Heart right ventricle (tissue), 16 donors: ENCODE data around the gene MPRIP. TPM values are rescaled to one million over a fixed set of nuclear protein-coding genes. Genes with fewer than 3 reads are reported as not detected.

Experiments used
- ATAC-seq, 8 donors: fragments of 200-7000 bp; cut with Tn5 transposase; one replicate each; pipeline ENCODE4 v1.9.1; 2020; ENCODE audit warnings: mild to moderate bottlenecking in 8 of 8, moderate library complexity in 8 of 8, moderate number of reproducible peaks in 1 of 8
- DNase-seq, 2 donors: peaks; one replicate each; pipeline ENCODE4 v3.0.0-alpha.2; 2020
- H3K27ac ChIP-seq, 10 donors: fragments of 200-600 bp; sonication (generic) in 2 of 10; one replicate each; pipeline versions ENCODE4 v1.5.0 to v1.8.0; 2020 to 2022; ENCODE audit warnings: mild to moderate bottlenecking in 3 of 10
- H3K27me3 ChIP-seq, 7 donors: fragments of 200-600 bp; one replicate each; pipeline ENCODE4 v1.8.0; 2021 to 2022; ENCODE audit warnings: mild to moderate bottlenecking in 2 of 7
- H3K36me3 ChIP-seq, 9 donors: fragments of 200-600 bp; sonication (generic) in 1 of 9; one replicate each; pipeline versions ENCODE4 v1.5.0 to v1.8.0; 2020 to 2022; ENCODE audit warnings: mild to moderate bottlenecking in 2 of 9
- H3K4me1 ChIP-seq, 9 donors: fragments of 200-600 bp; sonication (generic) in 1 of 9; one replicate each; pipeline versions ENCODE4 v1.5.0 to v1.8.0; 2020 to 2022; ENCODE audit warnings: mild to moderate bottlenecking in 4 of 9
- H3K4me3 ChIP-seq, 10 donors: fragments of 200-600 bp; sonication (generic) in 2 of 10; one replicate each; pipeline versions ENCODE4 v1.5.0 to v1.8.0; 2020 to 2022; ENCODE audit warnings: mild to moderate bottlenecking in 7 of 10, moderate library complexity in 2 of 10
- H3K9me3 ChIP-seq, 11 donors: fragments of 200-600 bp in 10 of 11; sonication (generic) in 2 of 11; one replicate each; pipeline versions ENCODE4 v1.5.0 to v1.8.0; 2013 to 2022; ENCODE audit warnings: mild to moderate bottlenecking in 2 of 11, control low read depth in 1 of 11, moderate library complexity in 1 of 11
- CTCF ChIP-seq, 9 donors: fragments of 200-600 bp; sonication (generic) in 2 of 9; IDR thresholded peaks; one replicate each; pipeline versions ENCODE4 v1.5.0 to v1.8.0; 2021 to 2022; ENCODE audit warnings: antibody characterized with exemption in 9 of 9, mild to moderate bottlenecking in 5 of 9, moderate library complexity in 1 of 9
- WGBS, 2 donors: extraction: QIAGEN DNeasy Blood & Tissue Kit; methylation state at CpG; one replicate each; pipeline ENCODE4 v1.1.7; 2013; ENCODE audit warnings: inconsistent platforms in 1 of 2; 5-methylcytosine and 5-hydroxymethylcytosine counted together
- intact Hi-C, 10 donors: fragments of 100-400 bp; cut with DNase I; formaldehyde crosslinking; loops; one replicate each; pipeline versions ENCODE4 v1.11.1 to v1.14.2; 2022
- polyA plus RNA-seq, 2 donors: library from polyadenylated mRNA; stranded (reverse); fragments of 200-250 nt; gene quantifications; one replicate each; pipeline ENCODE4 v1.2.3, GENCODE V29; 2013
- total RNA-seq, 10 donors: library from RNA; stranded (reverse); fragmentation: NEBNext Ultra II Directional in 3 of 10; extraction: Animal tissue kit (Norgen Biotek cat#: 25700) in 3 of 10; gene quantifications; one replicate each; pipeline versions ENCODE4 v1.2.1 to v1.2.4, GENCODE V29; 2021 to 2023
- donor health status: Arrhythmogenic right ventricular cardiomyopathy.
- donor health status: ischemic (EF 13 %, LVEDD 7.1; RV severe dilation, severe dysfunction).
- donor health status: healthy with polysubstance abuse.
- donor health status: DM: no; HTN: yes; CAD: no.
- donor health status: DM: no; HTN: no; CAD: no.
- donor health status: ischemic (EF 25% LVEDD 6.9; RV normal size, moderate dysfunction).
- donor health status: ischemic (EF 25% LVEDD 5.7; RV mildly dilated, moderate dysfunction).
- donor health status: healthy.
- donor health status: DM: yes; HTN: yes; CAD: no.
- donor health status: Ischemic cardiomyopathy.
- donor health status: ischemic (EF 35%, LVEDD 5.7; RV mildly dilated, moderate dysfunction).
- donor health status: nonischemic (EF 11% LVEDD 7.7; RV severe dilation, severe dysfunction).
- donor health status: DM: yes; HTN: yes; CAD: no.
- donor health status: PGD.
- donor health status: ischemic (EF 29% LVEDD 5.4; RV normal size, mild dysfunction).
- donor health status: nonischemic (EF 23%, LVEDD 6.1; RV moderate dilation, normal function).

MPRIP gene
- total and polyA plus RNA-seq, 12 donors: 225 to 409 (median 321) TPM

GRCh38 chr17:17084941-17085340 is 42.7 kb downstream of the MPRIP start:
- intact Hi-C loops: no loop called here
- H3K4me1 ChIP-seq: peaks cover 27 to 89% (median 52%) of the 10 kb centered on the region in 9 donors
- no peaks in the 10 kb centered on the region for H3K27me3 ChIP-seq
- H3K27ac ChIP-seq: peak overlapping the region in 1 of 10 donors; percentile 21
- no peak for ATAC-seq
- DNase-seq: no peak
- H3K4me3 ChIP-seq: no peak overlapping the region
- peaks cover 0 to 60% (median 3%) of the 10 kb centered on the region in 9 donors for H3K36me3 ChIP-seq
- no peaks in the 10 kb centered on the region for H3K9me3 ChIP-seq
- no peak for TF ChIP-seq CTCF (IDR thresholded peaks at IDR 0.05)
- WGBS, 2 donors: 69 to 76% methylated on average over 6 of the region's 6 CpGs

- Histone ChIP-seq H3K4me3 (no peak overlapping the region), H3K27ac (peak overlapping the region in 2 of 10 donors; percentile 5 to 77), H3K27me3 (no peaks in the 10 kb centered on the region), H3K4me1 (peaks cover 18 to 89% (median 57%) of the 10 kb centered on the region in 9 donors), H3K9me3 (no peaks in the 10 kb centered on the region), H3K36me3 (peaks cover 0 to 77% (median 3%) of the 10 kb centered on the region in 9 donors)
- ATAC-seq: no peak
- TF ChIP-seq CTCF (IDR thresholded peaks at IDR 0.05): no peak
- DNase-seq: no peak
- intact Hi-C loops: no loop called here
- 90 to 93% methylated on average over 6 of the region's 6 CpGs for WGBS, 2 donors
Observed at GRCh38 chr17:17086585-17086984, 44.3 kb downstream of the MPRIP start.

- Histone ChIP-seq H3K27ac (peak overlapping the region in 8 of 10 donors; percentile 0 to 77 (median 49)), H3K4me3 (no peak overlapping the region), H3K4me1 (peaks cover 18 to 89% (median 67%) of the 10 kb centered on the region in 9 donors), H3K9me3 (no peaks in the 10 kb centered on the region), H3K36me3 (peaks cover 0 to 77% (median 3%) of the 10 kb centered on the region in 9 donors), H3K27me3 (no peaks in the 10 kb centered on the region)
- peak in 2 of 9 donors; percentile 9 to 11 for TF ChIP-seq CTCF (IDR thresholded peaks at IDR 0.05)
- ATAC-seq (peak; percentile 34 to 82 (median 66)), DNase-seq (no peak)
- intact Hi-C loops: no loop called here
- 62 to 72% methylated on average over 13 of the region's 13 CpGs for WGBS, 2 donors
Observed at GRCh38 chr17:17087424-17088015, 45.3 kb downstream of the MPRIP start.

- Histone ChIP-seq H3K36me3 (peaks cover 0 to 73% (median 3%) of the 10 kb centered on the region in 9 donors), H3K4me1 (peaks cover 18 to 94% (median 72%) of the 10 kb centered on the region in 9 donors), H3K27me3 (no peaks in the 10 kb centered on the region), H3K4me3 (no peak overlapping the region), H3K27ac (peak overlapping the region in 7 of 10 donors; percentile 0 to 77 (median 47)), H3K9me3 (no peaks in the 10 kb centered on the region)
- TF ChIP-seq CTCF (IDR thresholded peaks at IDR 0.05): no peak
- 52 to 64% methylated on average over 10 of the region's 10 CpGs for WGBS, 2 donors
- ATAC-seq (peak in 5 of 8 donors; percentile 5 to 28 (median 8)), DNase-seq (no peak)
- intact Hi-C loops: no loop called here
Observed at GRCh38 chr17:17088086-17088485, 45.8 kb downstream of the MPRIP start.
